Smooth muscle cell (in vitro differentiated cells): ENCODE results near the gene IQSEC1. TPM values are rescaled to one million over a fixed set of nuclear protein-coding genes. Genes with fewer than 3 reads are reported as not detected.

Experiments
- DNase-seq: peaks from one replicate; lab custom pipeline; 2025; ENCODE audit not compliant: unreplicated experiment; lab: John Stamatoyannopoulos, UW
- H2AFZ ChIP-seq: fragments of 200-600 bp; sonication (generic); 2 replicates; pipeline ENCODE4 v1.6.0; 2016; ENCODE audit warnings: antibody characterized with exemption, low read depth, mild to moderate bottlenecking
- H3F3A ChIP-seq: fragments of 200-600 bp; sonication (generic); 2 replicates; pipeline ENCODE4 v1.6.0; 2017; ENCODE audit warnings: antibody characterized with exemption, low read depth
- H3K27ac ChIP-seq: fragments of 200-600 bp; sonication (generic); 2 replicates; pipeline ENCODE4 v1.5.1; 2016; ENCODE audit warnings: low read depth, mild to moderate bottlenecking
- H3K27me3 ChIP-seq: fragments of 200-600 bp; sonication (generic); 2 replicates; pipeline ENCODE4 v1.6.1; 2016; ENCODE audit warnings: low read depth, mild to moderate bottlenecking
- H3K36me3 ChIP-seq: fragments of 200-600 bp; sonication (generic); 2 replicates; pipeline ENCODE4 v1.5.1; 2016; ENCODE audit warnings: low read depth
- H3K4me1 ChIP-seq: fragments of 200-600 bp; sonication (generic); 2 replicates; pipeline ENCODE4 v1.5.1; 2016; ENCODE audit warnings: low read depth
- H3K4me2 ChIP-seq: fragments of 200-600 bp; sonication (generic); 2 replicates; pipeline ENCODE4 v1.6.0; 2016; ENCODE audit warnings: mild to moderate bottlenecking
- H3K4me3 ChIP-seq: fragments of 200-600 bp; sonication (generic); 2 replicates; pipeline ENCODE4 v1.5.1; 2016; ENCODE audit warnings: mild to moderate bottlenecking
- H3K79me2 ChIP-seq: fragments of 200-600 bp; sonication (generic); 2 replicates; pipeline ENCODE4 v1.6.0; 2016; ENCODE audit warnings: low read depth, mild to moderate bottlenecking
- H3K9ac ChIP-seq: fragments of 200-600 bp; sonication (generic); 2 replicates; pipeline ENCODE4 v1.6.0; 2016; ENCODE audit warnings: low read depth
- H3K9me3 ChIP-seq: fragments of 200-600 bp; sonication (generic); replicated peaks from 2 replicates; pipeline ENCODE4 v1.5.1; 2016; ENCODE audit warnings: low read depth
- H4K20me1 ChIP-seq: fragments of 200-600 bp; sonication (generic); 2 replicates; pipeline ENCODE4 v1.6.0; 2016; ENCODE audit warnings: low read depth
- WGBS: methylation state at CpG from one replicate; pipeline ENCODE4 v1.1.7; 2016; ENCODE audit warnings: low lambda C conversion rate; 5-methylcytosine and 5-hydroxymethylcytosine counted together
- polyA plus RNA-seq: library from polyadenylated mRNA; unstranded; fragments of >200 nt; fragmentation: Nextera tagmentation; extraction: Ambion mirVana; gene quantifications from 2 replicates; pipeline ENCODE4 v1.2.1, GENCODE V29; 2016
- total RNA-seq: library from RNA; depleted of rRNA; stranded (reverse); fragments of >200 nt; gene quantifications from 2 replicates; pipeline ENCODE4 v1.2.3, GENCODE V29; 2014
- TF ChIP-seq, protein P1 (sequence below): fragments of 200-600 bp; sonication (generic); IDR thresholded peaks from 2 replicates; pipeline ENCODE4 v1.5.1; 2017; ENCODE audit warnings: borderline replicate concordance, mild to moderate bottlenecking, antibody characterized with exemption; ENCODE audit not compliant: insufficient read depth, poor library complexity, severe bottlenecking

The IQSEC1 gene
- total and polyA plus RNA-seq, 2 experiments from 2014 or later, result 18.9 to 19.8 TPM

DNA sequence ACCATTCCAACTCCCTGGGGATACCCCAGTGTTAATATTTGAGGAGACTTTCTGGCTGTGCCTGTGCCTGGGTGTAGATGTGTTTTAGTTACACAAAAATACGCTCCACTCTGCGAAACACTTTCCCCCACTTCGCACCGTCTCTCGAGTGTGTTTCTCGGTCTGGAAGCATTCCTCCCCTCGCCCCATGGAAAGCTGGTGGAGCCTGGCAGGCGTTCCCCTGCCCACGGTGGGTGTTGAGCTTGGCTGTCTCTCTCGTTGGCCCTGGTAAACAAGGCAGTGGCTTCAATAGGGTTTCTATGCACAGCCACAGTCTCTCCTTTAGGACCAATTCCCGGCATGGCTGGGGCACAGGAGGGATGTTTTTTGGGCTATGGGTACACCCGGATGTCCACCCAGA, 19.3 kb downstream of the IQSEC1 start:
- H3K4me3 ChIP-seq, result no peak overlapping the region
- no peaks in the 10 kb centered on the region for H4K20me1 ChIP-seq
- no peaks in the 10 kb centered on the region for H3K4me1 ChIP-seq
- no peak overlapping the region for H2AFZ ChIP-seq
- TF ChIP-seq, protein P1, sequence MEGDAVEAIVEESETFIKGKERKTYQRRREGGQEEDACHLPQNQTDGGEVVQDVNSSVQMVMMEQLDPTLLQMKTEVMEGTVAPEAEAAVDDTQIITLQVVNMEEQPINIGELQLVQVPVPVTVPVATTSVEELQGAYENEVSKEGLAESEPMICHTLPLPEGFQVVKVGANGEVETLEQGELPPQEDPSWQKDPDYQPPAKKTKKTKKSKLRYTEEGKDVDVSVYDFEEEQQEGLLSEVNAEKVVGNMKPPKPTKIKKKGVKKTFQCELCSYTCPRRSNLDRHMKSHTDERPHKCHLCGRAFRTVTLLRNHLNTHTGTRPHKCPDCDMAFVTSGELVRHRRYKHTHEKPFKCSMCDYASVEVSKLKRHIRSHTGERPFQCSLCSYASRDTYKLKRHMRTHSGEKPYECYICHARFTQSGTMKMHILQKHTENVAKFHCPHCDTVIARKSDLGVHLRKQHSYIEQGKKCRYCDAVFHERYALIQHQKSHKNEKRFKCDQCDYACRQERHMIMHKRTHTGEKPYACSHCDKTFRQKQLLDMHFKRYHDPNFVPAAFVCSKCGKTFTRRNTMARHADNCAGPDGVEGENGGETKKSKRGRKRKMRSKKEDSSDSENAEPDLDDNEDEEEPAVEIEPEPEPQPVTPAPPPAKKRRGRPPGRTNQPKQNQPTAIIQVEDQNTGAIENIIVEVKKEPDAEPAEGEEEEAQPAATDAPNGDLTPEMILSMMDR, result no peak
- no peaks in the 10 kb centered on the region for H3K9me3 ChIP-seq
- no peaks in the 10 kb centered on the region for H3K36me3 ChIP-seq
- H3K27ac ChIP-seq, result no peak overlapping the region
- no peaks in the 10 kb centered on the region for H3K79me2 ChIP-seq
- H3K27me3 ChIP-seq, result no peaks in the 10 kb centered on the region
- WGBS, result 94% methylated on average over 12 of the region's 12 CpGs
- no peak overlapping the region for H3K9ac ChIP-seq
- no peaks in the 10 kb centered on the region for H3F3A ChIP-seq
- H3K4me2 ChIP-seq, result no peak overlapping the region
- no peak for DNase-seq

DNA sequence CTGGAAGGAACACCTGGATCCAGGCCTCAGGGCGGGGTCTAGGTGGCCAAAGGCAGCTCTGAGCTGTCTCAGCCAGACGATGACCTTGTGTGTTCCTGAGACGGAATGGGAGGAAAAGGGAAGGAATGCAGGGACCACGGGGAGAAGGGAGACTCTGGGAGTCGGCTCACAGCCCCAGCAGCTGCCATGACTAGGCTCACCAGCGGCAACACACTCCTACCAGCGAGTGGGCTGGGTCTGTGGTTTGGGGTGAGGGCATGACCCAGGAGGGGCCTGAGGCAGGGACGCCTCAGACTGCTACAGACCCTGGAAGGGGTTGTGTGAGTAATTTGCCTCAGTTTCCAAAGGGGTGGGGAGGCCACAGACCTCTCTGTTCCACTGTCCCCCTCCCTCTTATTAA, 19.8 kb downstream of the IQSEC1 start:
- H3K36me3 ChIP-seq, result no peaks in the 10 kb centered on the region
- H3F3A ChIP-seq, result no peaks in the 10 kb centered on the region
- H3K9me3 ChIP-seq, result no peaks in the 10 kb centered on the region
- no peak overlapping the region for H3K9ac ChIP-seq
- no peaks in the 10 kb centered on the region for H3K27me3 ChIP-seq
- H4K20me1 ChIP-seq, result no peaks in the 10 kb centered on the region
- no peak overlapping the region for H3K4me3 ChIP-seq
- TF ChIP-seq, protein P1, result no peak
- WGBS, result 74% methylated on average over 8 of the region's 8 CpGs
- H2AFZ ChIP-seq, result no peak overlapping the region
- DNase-seq, result no peak
- H3K4me2 ChIP-seq, result no peak overlapping the region
- H3K79me2 ChIP-seq, result no peaks in the 10 kb centered on the region
- H3K4me1 ChIP-seq, result no peaks in the 10 kb centered on the region
- H3K27ac ChIP-seq, result no peak overlapping the region

DNA sequence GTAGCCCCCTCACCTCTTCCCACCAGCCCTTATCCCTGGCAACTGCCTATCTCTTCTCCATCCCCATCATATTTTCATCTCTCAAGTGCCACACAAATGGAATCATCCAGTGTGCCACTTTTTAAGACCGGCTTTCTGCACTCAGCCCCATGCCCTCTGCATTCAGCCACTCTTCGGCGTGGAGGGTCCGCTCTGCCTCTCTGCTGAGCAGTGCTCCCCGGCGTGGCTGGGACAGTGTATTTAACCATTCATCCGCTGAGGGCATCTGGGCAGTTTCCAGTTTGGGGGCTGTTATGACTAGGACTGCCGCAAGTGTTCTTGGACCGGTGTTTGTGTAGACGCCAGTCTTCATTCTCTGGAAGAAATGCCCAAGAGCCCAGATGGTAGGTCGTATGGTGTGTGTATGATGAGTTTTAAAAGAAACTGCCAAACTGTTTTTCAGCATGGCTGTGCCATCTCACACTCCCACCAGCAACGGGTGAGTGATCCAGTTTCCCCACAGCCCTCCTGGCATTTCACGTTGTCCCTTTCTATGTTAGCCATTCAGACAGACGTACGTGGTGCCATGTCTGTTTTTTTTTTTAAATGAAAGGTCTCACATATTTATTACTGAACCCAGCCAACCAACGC, 20.9 kb downstream of the IQSEC1 start:
- Histone ChIP-seq H3K27ac (no peak overlapping the region), H3K36me3 (no peaks in the 10 kb centered on the region), H3K4me1 (no peaks in the 10 kb centered on the region), H3K79me2 (no peaks in the 10 kb centered on the region), H3K9ac (no peak overlapping the region), H3F3A (no peaks in the 10 kb centered on the region), H4K20me1 (no peaks in the 10 kb centered on the region), H3K9me3 (no peaks in the 10 kb centered on the region), H3K4me3 (no peak overlapping the region), H2AFZ (no peak overlapping the region), H3K4me2 (no peak overlapping the region), H3K27me3 (no peaks in the 10 kb centered on the region)
- WGBS, result 93% methylated on average over 16 of the region's 16 CpGs
- DNase-seq, result no peak
- TF ChIP-seq, protein P1, result no peak

DNA sequence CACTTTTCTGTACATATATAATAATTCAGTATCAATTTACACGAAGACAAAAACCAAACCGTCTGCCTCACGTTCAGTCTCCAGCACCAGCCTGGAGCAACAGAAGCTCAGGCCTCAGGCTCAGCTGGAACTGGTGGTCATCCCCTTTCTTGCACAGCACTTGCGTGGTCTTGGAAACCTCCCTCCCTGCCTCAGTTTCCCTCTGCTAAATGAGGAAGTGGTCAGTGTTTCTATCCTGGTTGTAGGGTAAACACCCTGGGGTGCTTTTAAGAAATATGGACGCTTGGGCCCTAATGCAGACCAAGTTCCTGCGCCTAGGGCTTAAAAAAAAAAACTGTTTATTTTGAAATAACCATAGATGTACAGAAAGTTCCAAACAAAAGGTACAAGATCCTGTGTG, 21.6 kb downstream of the IQSEC1 start:
- no peak overlapping the region for H3K4me3 ChIP-seq
- H3K27ac ChIP-seq, result no peak overlapping the region
- WGBS, result 90% methylated on average over 6 of the region's 6 CpGs
- no peaks in the 10 kb centered on the region for H3K27me3 ChIP-seq
- H3K9ac ChIP-seq, result no peak overlapping the region
- no peaks in the 10 kb centered on the region for H3K9me3 ChIP-seq
- H3K36me3 ChIP-seq, result no peaks in the 10 kb centered on the region
- H3K79me2 ChIP-seq, result no peaks in the 10 kb centered on the region
- TF ChIP-seq, protein P1, result no peak
- no peaks in the 10 kb centered on the region for H3F3A ChIP-seq
- no peak for DNase-seq
- no peaks in the 10 kb centered on the region for H3K4me1 ChIP-seq
- H4K20me1 ChIP-seq, result no peaks in the 10 kb centered on the region
- H3K4me2 ChIP-seq, result no peak overlapping the region
- no peak overlapping the region for H2AFZ ChIP-seq
